OCI-LY1 (cell line): Measurements from ENCODE around the gene PNRC1.

ENCODE experiments used
- EZH2 ChIP-seq: fragments of 200-600 bp; sonication (generic), shearing (Covaris generic); IDR thresholded peaks from 2 replicates; pipeline ENCODE4 v1.8.0; 2017; ENCODE audit warnings: borderline replicate concordance, mixed run types, mild to moderate bottlenecking, antibody characterized with exemption, low read length, moderate library complexity, mixed read lengths
- TF ChIP-seq, protein P1 (sequence below): fragments of 200-600 bp; sonication (generic), shearing (Covaris generic); IDR thresholded peaks from 2 replicates; pipeline ENCODE4 v1.5.1; 2017; ENCODE audit warnings: mild to moderate bottlenecking, antibody characterized with exemption, low read length, moderate library complexity, mixed read lengths

DNA sequence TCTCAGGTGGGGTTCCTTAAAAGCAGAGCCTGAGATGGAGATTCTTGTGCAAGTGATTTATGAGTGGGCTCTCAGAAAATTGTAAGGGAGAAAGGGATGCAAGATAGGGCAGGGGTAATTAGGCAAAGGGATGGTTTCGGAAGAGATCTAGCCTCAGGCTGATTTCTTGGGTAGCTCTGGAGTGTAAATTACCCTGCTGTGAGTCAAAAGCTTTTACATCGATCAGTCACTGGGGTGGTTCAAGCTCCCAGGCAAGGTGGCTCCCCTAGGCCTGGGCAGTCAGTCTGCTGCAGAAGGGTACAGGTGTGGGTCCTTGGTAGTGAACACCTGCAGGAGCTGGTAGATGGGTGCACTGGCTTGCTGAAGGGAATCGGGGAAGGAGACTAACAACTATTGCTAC is 54.2 kb downstream of the PNRC1 start:
- TF ChIP-seq, protein P1, sequence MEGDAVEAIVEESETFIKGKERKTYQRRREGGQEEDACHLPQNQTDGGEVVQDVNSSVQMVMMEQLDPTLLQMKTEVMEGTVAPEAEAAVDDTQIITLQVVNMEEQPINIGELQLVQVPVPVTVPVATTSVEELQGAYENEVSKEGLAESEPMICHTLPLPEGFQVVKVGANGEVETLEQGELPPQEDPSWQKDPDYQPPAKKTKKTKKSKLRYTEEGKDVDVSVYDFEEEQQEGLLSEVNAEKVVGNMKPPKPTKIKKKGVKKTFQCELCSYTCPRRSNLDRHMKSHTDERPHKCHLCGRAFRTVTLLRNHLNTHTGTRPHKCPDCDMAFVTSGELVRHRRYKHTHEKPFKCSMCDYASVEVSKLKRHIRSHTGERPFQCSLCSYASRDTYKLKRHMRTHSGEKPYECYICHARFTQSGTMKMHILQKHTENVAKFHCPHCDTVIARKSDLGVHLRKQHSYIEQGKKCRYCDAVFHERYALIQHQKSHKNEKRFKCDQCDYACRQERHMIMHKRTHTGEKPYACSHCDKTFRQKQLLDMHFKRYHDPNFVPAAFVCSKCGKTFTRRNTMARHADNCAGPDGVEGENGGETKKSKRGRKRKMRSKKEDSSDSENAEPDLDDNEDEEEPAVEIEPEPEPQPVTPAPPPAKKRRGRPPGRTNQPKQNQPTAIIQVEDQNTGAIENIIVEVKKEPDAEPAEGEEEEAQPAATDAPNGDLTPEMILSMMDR, result no peak
- TF ChIP-seq EZH2, result no peak
